ENCODE measurements around the gene JMJD1C.

The JMJD1C gene

GRCh38 chr10:63133056-63133820 is 332.5 kb downstream of the JMJD1C start, which contains the start of gene NRBF2:
Gene NRBF2 (plus strand): TSS chr10:63133328. CDS start chr10:63133471, 143 bp downstream.
- DNase-seq (ENCODE audit: low spot score): peak; percentile 100

- no peak for DNase-seq (ENCODE audit: low spot score)
These were observed 333.1 kb downstream of the JMJD1C start for GRCh38 chr10:63132651-63133055.

DNA sequence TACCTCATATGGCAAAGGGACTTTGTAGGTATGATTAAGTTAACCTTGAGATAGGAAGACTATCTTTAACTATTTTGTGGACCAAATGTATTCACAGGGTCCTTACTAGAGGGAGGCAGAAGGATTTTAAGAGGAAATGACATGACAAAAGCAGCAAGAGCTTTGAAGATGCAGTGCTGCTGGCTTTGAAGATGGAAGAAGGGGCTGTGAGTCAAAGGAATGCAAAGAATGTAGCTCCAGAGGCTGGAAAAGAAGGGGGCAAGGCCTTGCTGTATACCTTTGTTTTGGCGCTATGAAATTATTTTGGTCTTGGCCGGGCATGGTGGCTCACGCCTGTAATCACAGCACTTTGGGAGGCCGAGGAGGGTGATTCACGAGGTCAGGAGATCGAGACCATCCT is 335.9 kb downstream of the JMJD1C start:
- DNase-seq (ENCODE audit: low spot score): no peak

DNA sequence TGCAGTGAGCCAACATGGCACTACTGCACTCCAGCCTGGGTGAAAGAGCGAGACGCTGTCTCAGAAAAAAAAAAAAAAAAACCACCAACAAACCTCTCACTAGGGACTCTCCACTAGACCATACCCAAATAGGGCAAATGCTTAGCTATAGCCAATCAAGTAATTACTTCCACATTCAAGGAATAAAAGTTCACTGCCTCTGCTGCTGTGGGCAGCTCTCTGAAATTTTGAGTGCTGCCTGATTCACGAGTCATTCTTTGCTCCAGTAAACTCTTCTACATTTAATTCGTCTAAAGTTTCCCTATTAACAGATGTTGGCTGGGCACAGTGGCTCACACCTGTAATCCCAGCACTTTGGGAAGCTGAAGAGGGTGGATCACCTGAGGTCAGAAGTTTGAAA is 337.3 kb downstream of the JMJD1C start:
- DNase-seq (ENCODE audit: low spot score): no peak

DNA sequence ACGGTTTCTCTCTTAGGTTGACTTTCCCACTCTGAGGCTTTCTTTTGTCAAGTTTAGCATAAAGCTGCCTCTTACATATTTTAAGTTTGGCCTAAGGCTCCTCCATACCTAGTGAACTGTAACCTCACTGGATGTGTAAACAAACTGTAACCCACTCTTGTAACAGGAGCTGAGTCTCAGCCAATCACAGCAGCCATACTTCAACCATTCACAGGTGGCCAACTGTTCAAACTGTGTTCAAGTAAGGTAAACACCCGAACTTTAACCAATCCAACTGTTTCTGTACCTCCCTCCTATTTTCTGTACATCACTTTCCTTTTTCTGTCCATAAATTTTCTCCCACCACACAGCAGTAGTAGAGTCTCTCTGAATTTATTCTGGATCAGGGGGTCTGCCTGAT is 340.3 kb downstream of the JMJD1C start:
- no peak for DNase-seq (ENCODE audit: low spot score)

DNA sequence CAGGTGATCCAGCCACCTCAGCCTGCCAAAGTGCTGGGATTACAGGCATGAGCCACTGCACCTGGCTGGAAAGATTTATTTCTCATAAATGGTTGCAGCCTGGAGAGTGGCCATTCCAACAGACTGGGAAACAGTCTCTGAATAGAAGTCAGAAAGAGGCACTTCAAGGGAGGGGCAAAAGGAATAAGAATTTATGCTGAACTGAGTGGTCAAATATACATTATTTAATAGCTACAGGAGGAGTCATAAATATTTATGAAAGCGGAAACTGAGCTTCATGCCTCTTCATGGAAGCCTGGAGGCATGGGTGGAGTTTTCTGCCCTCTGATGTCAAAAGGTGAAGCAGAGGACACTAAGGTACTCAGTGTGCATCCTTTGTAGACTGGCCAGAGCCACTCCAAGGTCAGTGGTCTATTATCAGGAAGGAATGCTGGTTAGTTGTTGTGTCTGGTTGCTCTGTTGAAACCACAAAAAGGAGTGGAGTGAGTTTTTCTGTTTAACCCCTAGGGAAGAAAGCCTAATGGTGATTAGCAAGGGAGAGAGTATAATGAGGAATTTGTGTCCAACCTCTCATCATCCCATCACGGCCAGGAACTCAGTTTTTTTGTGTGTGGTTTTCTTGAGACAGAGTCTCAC is 341.9 kb downstream of the JMJD1C start:
- no peak for DNase-seq (ENCODE audit: low spot score)

- no peak for DNase-seq (ENCODE audit: low spot score)
These were observed 345.2 kb downstream of the JMJD1C start for GRCh38 chr10:63120554-63120953.

DNA sequence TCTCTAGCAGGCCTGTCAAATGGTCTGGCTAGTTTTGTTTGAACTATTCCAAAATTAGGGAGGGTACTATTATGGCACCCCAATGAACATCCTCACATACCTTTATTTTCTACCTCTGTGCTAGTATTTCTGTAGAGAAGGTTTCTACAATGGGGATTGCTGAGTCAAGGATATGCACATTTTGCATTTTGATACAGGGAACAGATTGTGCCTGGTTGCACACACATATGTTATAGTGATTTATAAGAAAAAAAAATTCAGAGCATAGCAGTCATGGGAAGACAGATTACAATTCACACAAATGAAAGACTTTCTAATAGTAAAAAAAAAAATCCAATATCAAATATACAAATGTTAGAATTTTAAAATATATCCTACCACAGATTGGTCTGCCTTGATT is 346.7 kb downstream of the JMJD1C start:
- DNase-seq (ENCODE audit: low spot score): no peak

All from NAMALWA (cell line).